HepG2 (cell line): ENCODE results near the gene ELAPOR1. TPM values are rescaled to one million over a fixed set of nuclear protein-coding genes. Genes with fewer than 3 reads are reported as not detected.

Source experiments
- BRD4 ChIP-seq: sonication (generic); formaldehyde crosslinking; IDR thresholded peaks from 2 replicates; pipeline ENCODE4 v1.4.0; 2020; ENCODE audit warnings: missing genetic modification reagents
- FOXP1 ChIP-seq, 2 experiments: fragments of 450-650 bp in 1 of 2; IDR thresholded peaks; 2 replicates each; pipeline ENCODE4 v1.6.1; 2017 to 2018; ENCODE audit warnings: antibody characterized with exemption in 1 of 2
- HCFC1 ChIP-seq: fragments of 150-350 bp; IDR thresholded peaks from 2 replicates; pipeline ENCODE4 v1.6.1; 2014; ENCODE audit warnings: low read depth, low read length
- HNRNPL ChIP-seq: fragments of 200-400 bp; formaldehyde crosslinking; IDR thresholded peaks from 2 replicates; pipeline ENCODE4 v1.6.1; 2017; ENCODE audit warnings: mild to moderate bottlenecking, low read depth, low read length
- KDM5B ChIP-seq: sonication (generic); formaldehyde crosslinking; IDR thresholded peaks from 2 replicates; pipeline ENCODE4 v1.4.0; 2020; ENCODE audit warnings: missing genetic modification reagents, mild to moderate bottlenecking, borderline replicate concordance
- SALL2 ChIP-seq: sonication (generic); formaldehyde crosslinking; IDR thresholded peaks from 2 replicates; pipeline ENCODE4 v1.8.1; 2023; ENCODE audit warnings: mild to moderate bottlenecking, missing genetic modification reagents, inconsistent platforms
- TOPORS ChIP-seq: sonication (generic); formaldehyde crosslinking; IDR thresholded peaks from 2 replicates; pipeline ENCODE4 v1.8.0; 2023; ENCODE audit warnings: mild to moderate bottlenecking, missing genetic modification reagents
- YEATS2 ChIP-seq: sonication (generic); formaldehyde crosslinking; IDR thresholded peaks from 2 replicates; pipeline ENCODE4 v1.4.0; 2020; ENCODE audit warnings: missing genetic modification reagents, borderline replicate concordance
- ZNF101 ChIP-seq: sonication (generic); formaldehyde crosslinking; IDR thresholded peaks from 2 replicates; pipeline ENCODE4 v1.4.0; 2020; ENCODE audit warnings: mild to moderate bottlenecking, low read depth, missing genetic modification reagents, borderline replicate concordance
- ZNF382 ChIP-seq: sonication (generic); formaldehyde crosslinking; IDR thresholded peaks from 2 replicates; pipeline ENCODE4 v1.5.0; 2020; ENCODE audit warnings: missing genetic modification reagents, mild to moderate bottlenecking, borderline replicate concordance
- ZNF614 ChIP-seq: IDR thresholded peaks from 2 replicates; pipeline ENCODE4 v1.6.1; 2018; ENCODE audit warnings: missing biosample characterization, missing genetic modification reagents, inconsistent platforms, borderline replicate concordance
- ZNF724P ChIP-seq: sonication (generic); formaldehyde crosslinking; IDR thresholded peaks from 2 replicates; pipeline ENCODE4 v1.8.0; 2022; ENCODE audit warnings: missing genetic modification reagents, borderline replicate concordance
- ZNF891 ChIP-seq: sonication (generic); formaldehyde crosslinking; IDR thresholded peaks from 2 replicates; pipeline ENCODE4 v1.5.0; 2020; ENCODE audit warnings: mild to moderate bottlenecking, missing genetic modification reagents
- ZSCAN25 ChIP-seq: sonication (generic); formaldehyde crosslinking; IDR thresholded peaks from 2 replicates; pipeline ENCODE4 v1.8.0; 2022; ENCODE audit warnings: mild to moderate bottlenecking, missing genetic modification reagents
- ZZZ3 ChIP-seq: sonication (generic); formaldehyde crosslinking; IDR thresholded peaks from 2 replicates; pipeline ENCODE4 v1.4.0; 2020; ENCODE audit warnings: missing genetic modification reagents, mild to moderate bottlenecking, borderline replicate concordance
- polyA plus RNA-seq, 8 experiments: library from polyadenylated mRNA; depleted of rRNA in 3 of 8; stranded (reverse) in 7 of 8; unstranded in 1 of 8; fragments of >200 nt; fragmentation: Illumina TruSeq in 4 of 8; extraction: Trizol in 4 of 8; gene quantifications; 2 replicates each; pipeline versions ENCODE4 v1.2.1 to v1.2.3, GENCODE V29; 2011 to 2016; ENCODE audit warnings: low read depth in 4 of 8, missing spikeins in 1 of 8, mixed read lengths in 1 of 8; ENCODE audit not compliant: insufficient read depth in 1 of 8
- total RNA-seq, 5 experiments: library from RNA; depleted of rRNA; stranded (reverse); fragments of >200 nt; fragmentation: Illumina TruSeq; extraction: Trizol; gene quantifications; 2 replicates each; pipeline ENCODE4 v1.2.3, GENCODE V29; 2016; ENCODE audit warnings: low read depth in 1 of 5
- TF ChIP-seq, protein P1 (sequence below): IDR thresholded peaks from 2 replicates; pipeline ENCODE4 v1.6.1; 2016; ENCODE audit warnings: missing biosample characterization, missing genetic modification reagents, low read depth
- TF ChIP-seq, protein P2 (sequence below): IDR thresholded peaks from 2 replicates; pipeline ENCODE4 v1.6.1; 2016; ENCODE audit warnings: missing compliant biosample characterization, missing genetic modification reagents, borderline replicate concordance
- TF ChIP-seq, protein P3 (sequence below): sonication (generic); formaldehyde crosslinking; IDR thresholded peaks from 2 replicates; pipeline ENCODE4 v1.9.0; 2021; ENCODE audit warnings: missing genetic modification reagents, mild to moderate bottlenecking, borderline replicate concordance
- TF ChIP-seq, protein P4 (sequence below): IDR thresholded peaks from 2 replicates; pipeline ENCODE4 v1.6.1; 2016; ENCODE audit warnings: mild to moderate bottlenecking
- TF ChIP-seq, protein P5 (sequence below): sonication (generic); formaldehyde crosslinking; IDR thresholded peaks from 2 replicates; pipeline ENCODE4 v1.4.0; 2020; ENCODE audit warnings: missing genetic modification reagents
- TF ChIP-seq, protein P6 (sequence below): sonication (generic); formaldehyde crosslinking; IDR thresholded peaks from 2 replicates; pipeline ENCODE4 v1.5.0; 2020; ENCODE audit warnings: missing genetic modification reagents, mild to moderate bottlenecking, borderline replicate concordance
- TF ChIP-seq, protein P7 (sequence below): sonication (generic); formaldehyde crosslinking; IDR thresholded peaks from 2 replicates; pipeline ENCODE4 v1.4.0; 2020; ENCODE audit warnings: mild to moderate bottlenecking, missing genetic modification reagents

ELAPOR1 gene
- total and polyA plus RNA-seq, 2 of the 13 experiments (the other 11 are each of a cell fraction or from before 2014, with no cell fraction given): 0.13 to 0.20 TPM

DNA sequence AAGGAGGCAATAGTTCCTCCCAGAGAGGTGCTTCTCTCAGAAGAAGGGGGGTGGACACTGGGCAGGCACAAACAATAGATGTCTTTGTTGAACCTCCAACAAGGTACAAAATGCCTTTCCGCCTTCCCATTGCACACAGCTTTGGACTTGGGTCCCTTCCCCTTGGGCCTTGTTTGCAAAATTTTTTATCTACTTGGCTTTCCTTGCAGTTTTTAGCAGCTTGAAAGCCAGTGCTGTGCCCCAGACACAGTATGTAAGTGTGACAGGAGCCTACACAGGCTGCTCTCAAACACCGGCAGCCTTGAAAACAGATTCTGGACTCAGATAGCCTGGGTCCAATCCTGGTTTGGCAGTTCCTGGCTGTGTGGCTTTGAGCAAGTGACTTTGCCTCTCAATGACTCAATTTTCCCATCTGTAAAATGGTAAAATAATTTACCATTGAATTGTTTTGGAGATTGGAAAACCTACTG is 43.0 kb downstream of the ELAPOR1 start (continued):
- TF ChIP-seq, protein P1, sequence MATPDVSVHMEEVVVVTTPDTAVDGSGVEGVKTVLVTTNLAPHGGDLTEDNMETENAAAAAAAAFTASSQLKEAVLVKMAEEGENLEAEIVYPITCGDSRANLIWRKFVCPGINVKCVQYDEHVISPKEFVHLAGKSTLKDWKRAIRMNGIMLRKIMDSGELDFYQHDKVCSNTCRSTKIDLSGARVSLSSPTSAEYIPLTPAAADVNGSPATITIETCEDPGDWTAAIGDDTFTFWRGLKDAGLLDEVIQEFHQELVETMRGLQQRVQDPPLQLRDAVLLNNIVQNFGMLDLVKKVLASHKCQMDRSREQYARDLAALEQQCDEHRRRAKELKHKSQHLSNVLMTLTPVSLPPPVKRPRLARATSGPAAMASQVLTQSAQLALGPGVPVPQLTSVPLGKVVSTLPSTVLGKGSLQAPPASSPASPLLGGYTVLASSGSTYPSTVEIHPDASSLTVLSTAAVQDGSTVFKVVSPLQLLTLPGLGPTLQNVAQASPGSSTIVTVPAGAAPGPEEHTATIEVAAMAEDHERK (CRISPR knock-in tag): no peak
- TF ChIP-seq ZNF614 (CRISPR knock-in tag) (0 out of 2 replicates have a peak, but pooled peaks have one; percentile 60), ZNF101 (CRISPR knock-in tag) (no peak), ZZZ3 (CRISPR knock-in tag) (no peak), ZNF891 (CRISPR knock-in tag) (no peak), BRD4 (CRISPR knock-in tag) (no peak), YEATS2 (CRISPR knock-in tag) (no peak), TOPORS (CRISPR knock-in tag) (0 out of 2 replicates have a peak, but pooled peaks have one; percentile 18), SALL2 (CRISPR knock-in tag) (no peak), ZSCAN25 (CRISPR knock-in tag) (no peak), FOXP1 (IDR thresholded peaks at IDR 0.05) (no peak), FOXP1 (CRISPR knock-in tag; IDR thresholded peaks at IDR 0.05) (peak; percentile 32; the same call in 1 of the 2 replicates), ZNF382 (CRISPR knock-in tag) (no peak), KDM5B (CRISPR knock-in tag) (no peak), ZNF724P (CRISPR knock-in tag) (no peak), HNRNPL (no peak), HCFC1 (no peak)
- TF ChIP-seq, protein P2, sequence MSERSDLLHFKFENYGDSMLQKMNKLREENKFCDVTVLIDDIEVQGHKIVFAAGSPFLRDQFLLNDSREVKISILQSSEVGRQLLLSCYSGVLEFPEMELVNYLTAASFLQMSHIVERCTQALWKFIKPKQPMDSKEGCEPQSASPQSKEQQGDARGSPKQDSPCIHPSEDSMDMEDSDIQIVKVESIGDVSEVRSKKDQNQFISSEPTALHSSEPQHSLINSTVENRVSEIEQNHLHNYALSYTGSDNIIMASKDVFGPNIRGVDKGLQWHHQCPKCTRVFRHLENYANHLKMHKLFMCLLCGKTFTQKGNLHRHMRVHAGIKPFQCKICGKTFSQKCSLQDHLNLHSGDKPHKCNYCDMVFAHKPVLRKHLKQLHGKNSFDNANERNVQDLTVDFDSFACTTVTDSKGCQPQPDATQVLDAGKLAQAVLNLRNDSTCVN (CRISPR knock-in tag): no peak
- TF ChIP-seq, protein P3, sequence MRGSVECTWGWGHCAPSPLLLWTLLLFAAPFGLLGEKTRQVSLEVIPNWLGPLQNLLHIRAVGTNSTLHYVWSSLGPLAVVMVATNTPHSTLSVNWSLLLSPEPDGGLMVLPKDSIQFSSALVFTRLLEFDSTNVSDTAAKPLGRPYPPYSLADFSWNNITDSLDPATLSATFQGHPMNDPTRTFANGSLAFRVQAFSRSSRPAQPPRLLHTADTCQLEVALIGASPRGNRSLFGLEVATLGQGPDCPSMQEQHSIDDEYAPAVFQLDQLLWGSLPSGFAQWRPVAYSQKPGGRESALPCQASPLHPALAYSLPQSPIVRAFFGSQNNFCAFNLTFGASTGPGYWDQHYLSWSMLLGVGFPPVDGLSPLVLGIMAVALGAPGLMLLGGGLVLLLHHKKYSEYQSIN (CRISPR knock-in tag): no peak
- TF ChIP-seq, protein P4, sequence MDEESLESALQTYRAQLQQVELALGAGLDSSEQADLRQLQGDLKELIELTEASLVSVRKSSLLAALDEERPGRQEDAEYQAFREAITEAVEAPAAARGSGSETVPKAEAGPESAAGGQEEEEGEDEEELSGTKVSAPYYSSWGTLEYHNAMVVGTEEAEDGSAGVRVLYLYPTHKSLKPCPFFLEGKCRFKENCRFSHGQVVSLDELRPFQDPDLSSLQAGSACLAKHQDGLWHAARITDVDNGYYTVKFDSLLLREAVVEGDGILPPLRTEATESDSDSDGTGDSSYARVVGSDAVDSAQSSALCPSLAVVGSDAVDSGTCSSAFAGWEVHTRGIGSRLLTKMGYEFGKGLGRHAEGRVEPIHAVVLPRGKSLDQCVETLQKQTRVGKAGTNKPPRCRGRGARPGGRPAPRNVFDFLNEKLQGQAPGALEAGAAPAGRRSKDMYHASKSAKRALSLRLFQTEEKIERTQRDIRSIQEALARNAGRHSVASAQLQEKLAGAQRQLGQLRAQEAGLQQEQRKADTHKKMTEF (CRISPR knock-in tag): peak; percentile 52
- TF ChIP-seq, protein P5, sequence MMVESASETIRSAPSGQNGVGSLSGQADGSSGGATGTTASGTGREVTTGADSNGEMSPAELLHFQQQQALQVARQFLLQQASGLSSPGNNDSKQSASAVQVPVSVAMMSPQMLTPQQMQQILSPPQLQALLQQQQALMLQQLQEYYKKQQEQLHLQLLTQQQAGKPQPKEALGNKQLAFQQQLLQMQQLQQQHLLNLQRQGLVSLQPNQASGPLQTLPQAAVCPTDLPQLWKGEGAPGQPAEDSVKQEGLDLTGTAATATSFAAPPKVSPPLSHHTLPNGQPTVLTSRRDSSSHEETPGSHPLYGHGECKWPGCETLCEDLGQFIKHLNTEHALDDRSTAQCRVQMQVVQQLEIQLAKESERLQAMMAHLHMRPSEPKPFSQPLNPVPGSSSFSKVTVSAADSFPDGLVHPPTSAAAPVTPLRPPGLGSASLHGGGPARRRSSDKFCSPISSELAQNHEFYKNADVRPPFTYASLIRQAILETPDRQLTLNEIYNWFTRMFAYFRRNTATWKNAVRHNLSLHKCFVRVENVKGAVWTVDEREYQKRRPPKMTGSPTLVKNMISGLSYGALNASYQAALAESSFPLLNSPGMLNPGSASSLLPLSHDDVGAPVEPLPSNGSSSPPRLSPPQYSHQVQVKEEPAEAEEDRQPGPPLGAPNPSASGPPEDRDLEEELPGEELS: no peak; the same call in 1 of the 2 replicates
- TF ChIP-seq, protein P6, sequence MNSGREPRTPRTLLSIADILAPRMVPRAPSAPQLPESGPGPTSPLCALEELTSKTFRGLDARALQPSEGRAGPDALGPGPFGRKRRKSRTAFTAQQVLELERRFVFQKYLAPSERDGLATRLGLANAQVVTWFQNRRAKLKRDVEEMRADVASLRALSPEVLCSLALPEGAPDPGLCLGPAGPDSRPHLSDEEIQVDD: no peak
- TF ChIP-seq, protein P7, sequence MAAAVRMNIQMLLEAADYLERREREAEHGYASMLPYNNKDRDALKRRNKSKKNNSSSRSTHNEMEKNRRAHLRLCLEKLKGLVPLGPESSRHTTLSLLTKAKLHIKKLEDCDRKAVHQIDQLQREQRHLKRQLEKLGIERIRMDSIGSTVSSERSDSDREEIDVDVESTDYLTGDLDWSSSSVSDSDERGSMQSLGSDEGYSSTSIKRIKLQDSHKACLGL (CRISPR knock-in tag): no peak
